Fibroblast of lung (primary cell): Measurements from ENCODE around the gene RPS16. TPM values are rescaled to one million over a fixed set of nuclear protein-coding genes. Genes with fewer than 3 reads are reported as not detected.

Experiments used
- DNase-seq, 2 donors: peaks; one replicate each; pipeline versions ENCODE4 v3.0.0 to v3.0.0-alpha.2; 2010; ENCODE audit warnings: low read depth in 2 of 2
- H2AFZ ChIP-seq: 2 replicates; pipeline ENCODE4 v1.5.1; 2012; ENCODE audit warnings: low read length, control low read depth, inconsistent platforms
- H3K27ac ChIP-seq: 2 replicates; pipeline ENCODE4 v1.5.1; 2011; ENCODE audit warnings: low read length, control low read depth; ENCODE audit not compliant: insufficient read depth
- H3K27me3 ChIP-seq: 2 replicates; pipeline ENCODE4 v1.5.1; 2011; ENCODE audit warnings: mild to moderate bottlenecking, low read length; ENCODE audit not compliant: control insufficient read depth, insufficient read depth
- H3K36me3 ChIP-seq: 2 replicates; pipeline ENCODE4 v1.5.1; 2011; ENCODE audit warnings: low read length; ENCODE audit not compliant: control insufficient read depth, insufficient read depth
- H3K4me1 ChIP-seq: 2 replicates; pipeline ENCODE4 v1.5.1; 2011; ENCODE audit warnings: low read length; ENCODE audit not compliant: control insufficient read depth, insufficient read depth; ENCODE audit errors: extremely low read depth
- H3K4me2 ChIP-seq: 2 replicates; pipeline ENCODE4 v1.5.1; 2011; ENCODE audit warnings: low read length, control low read depth; ENCODE audit not compliant: insufficient read depth; ENCODE audit errors: extremely low read depth
- H3K4me3 ChIP-seq, 4 experiments: fragments of 200-600 bp in 1 of 4; sonication (generic) in 1 of 4; replicated peaks in 1 of 4; 2 replicates each; pipeline ENCODE4 v1.5.1; 2011 to 2016; ENCODE audit warnings: low read length in 4 of 4, low read depth in 3 of 4, mild to moderate bottlenecking in 3 of 4, control low read depth in 2 of 4, inconsistent platforms in 1 of 4, mixed read lengths in 1 of 4; ENCODE audit not compliant: insufficient read depth in 1 of 4; ENCODE audit errors: control extremely low read depth in 1 of 4
- H3K79me2 ChIP-seq: 2 replicates; pipeline ENCODE4 v1.5.1; 2012; ENCODE audit warnings: mild to moderate bottlenecking, low read length, inconsistent platforms; ENCODE audit not compliant: control insufficient read depth, insufficient read depth
- H3K9ac ChIP-seq: 2 replicates; pipeline ENCODE4 v1.5.1; 2011; ENCODE audit warnings: mild to moderate bottlenecking, low read length, control low read depth; ENCODE audit not compliant: insufficient read depth
- H3K9me3 ChIP-seq: 2 replicates; pipeline ENCODE4 v1.5.1; 2012; ENCODE audit warnings: low read depth, low read length; ENCODE audit not compliant: control insufficient read depth, insufficient read depth
- H4K20me1 ChIP-seq: 2 replicates; pipeline ENCODE4 v1.5.1; 2011; ENCODE audit warnings: low read length; ENCODE audit not compliant: control insufficient read depth, insufficient read depth; ENCODE audit errors: extremely low read depth
- CTCF ChIP-seq, 2 donors: IDR thresholded peaks in 1 of 2; conservative IDR thresholded peaks in 1 of 2; 1 replicate in 1 of 2; 2 replicates in 1 of 2; pipeline ENCODE4 v1.5.1; 2011 to 2012; ENCODE audit warnings: low read length in 2 of 2, control low read depth in 1 of 2, inconsistent platforms in 1 of 2, low read depth in 1 of 2, mild to moderate bottlenecking in 1 of 2
- EZH2 ChIP-seq: IDR thresholded peaks from 2 replicates; pipeline ENCODE4 v1.5.1; 2012; ENCODE audit warnings: low read length, control low read depth, mild to moderate bottlenecking; ENCODE audit errors: missing control alignments
- polyA plus RNA-seq, 2 donors: library from polyadenylated mRNA; depleted of rRNA in 1 of 2; stranded (reverse) in 1 of 2; unstranded in 1 of 2; fragments of >200 nt; gene quantifications; 2 replicates each; pipeline ENCODE4 v1.2.1, GENCODE V29; 2011 to 2012; ENCODE audit warnings: missing spikeins in 1 of 2
- total RNA-seq: library from RNA; depleted of rRNA; stranded (reverse); fragments of >200 nt; gene quantifications from 2 replicates; pipeline ENCODE4 v1.2.1, GENCODE V29; 2014

Gene RPS16
- total and polyA plus RNA-seq, 2 donors (not counting 1 experiment from before 2014, with no cell fraction given) = 149 to 1,704 TPM

- no peak for DNase-seq
- no peaks in the 10 kb centered on the region for H3K79me2 ChIP-seq
- no peak overlapping the region for H3K9ac ChIP-seq
- H3K4me3 ChIP-seq = no peak overlapping the region
- H3K27me3 ChIP-seq = no peaks in the 10 kb centered on the region
- peaks cover 12% of the 10 kb centered on the region for H3K4me1 ChIP-seq
- no peak overlapping the region for H2AFZ ChIP-seq
- H3K27ac ChIP-seq = no peak overlapping the region
- no peaks in the 10 kb centered on the region for H3K9me3 ChIP-seq
- H3K4me2 ChIP-seq = no peak overlapping the region
- H4K20me1 ChIP-seq = no peaks in the 10 kb centered on the region
- TF ChIP-seq EZH2 = no peak
- no peak for TF ChIP-seq CTCF (conservative IDR thresholded peaks at IDR 0.05 in 1 of 2, IDR thresholded peaks at IDR 0.05 in 1 of 2; ENCODE audit: low read depth in 1 of 2, low read length in 2 of 2)
- H3K36me3 ChIP-seq = peaks cover 21% of the 10 kb centered on the region
Observed at GRCh38 chr19:39424934-39425333, 10.8 kb downstream of the RPS16 start.

- no peak for DNase-seq
- H3K9me3 ChIP-seq = no peaks in the 10 kb centered on the region
- peaks cover 23% of the 10 kb centered on the region for H3K36me3 ChIP-seq
- H3K27me3 ChIP-seq = no peaks in the 10 kb centered on the region
- peaks cover 6% of the 10 kb centered on the region for H3K4me1 ChIP-seq
- H3K79me2 ChIP-seq = no peaks in the 10 kb centered on the region
- H3K9ac ChIP-seq = no peak overlapping the region
- no peaks in the 10 kb centered on the region for H4K20me1 ChIP-seq
- no peak overlapping the region for H3K27ac ChIP-seq
- no peak overlapping the region for H2AFZ ChIP-seq
- no peak overlapping the region for H3K4me3 ChIP-seq
- H3K4me2 ChIP-seq = no peak overlapping the region
- no peak for TF ChIP-seq EZH2
- no peak for TF ChIP-seq CTCF (conservative IDR thresholded peaks at IDR 0.05 in 1 of 2, IDR thresholded peaks at IDR 0.05 in 1 of 2; ENCODE audit: low read depth in 1 of 2, low read length in 2 of 2)
Observed at GRCh38 chr19:39423258-39424086, 12.3 kb downstream of the RPS16 start.

GRCh38 chr19:39422020-39422419, 13.7 kb downstream of the RPS16 start:
- Histone ChIP-seq H2AFZ (no peak overlapping the region), H3K4me2 (no peak overlapping the region), H3K9me3 (no peaks in the 10 kb centered on the region), H3K36me3 (peaks cover 26% of the 10 kb centered on the region), H3K4me1 (no peaks in the 10 kb centered on the region), H3K9ac (no peak overlapping the region), H3K4me3 (no peak overlapping the region), H3K27ac (no peak overlapping the region), H3K79me2 (no peaks in the 10 kb centered on the region), H4K20me1 (no peaks in the 10 kb centered on the region), H3K27me3 (no peaks in the 10 kb centered on the region)
- TF ChIP-seq CTCF (conservative IDR thresholded peaks at IDR 0.05 in 1 of 2, IDR thresholded peaks at IDR 0.05 in 1 of 2; ENCODE audit: low read depth in 1 of 2, low read length in 2 of 2) (no peak), EZH2 (no peak)
- DNase-seq = no peak
